GM12874 (cell line): ENCODE data around the gene MPIG6B.

Experiments
- CTCF ChIP-seq: IDR thresholded peaks from 2 replicates; pipeline ENCODE4 v1.5.1; 2011; ENCODE audit warnings: low read depth, mild to moderate bottlenecking, control low read depth, low read length, moderate library complexity; ENCODE audit not compliant: insufficient read depth

Gene MPIG6B

GRCh38 chr6:31749301-31750036 is 26.3 kb downstream of the MPIG6B start:
- TF ChIP-seq CTCF, result no peak

- no peak for TF ChIP-seq CTCF
Measured at GRCh38 chr6:31750411-31751022, 27.3 kb downstream of the MPIG6B start.

GRCh38 chr6:31752739-31753319 is 29.7 kb downstream of the MPIG6B start:
- no peak for TF ChIP-seq CTCF

GRCh38 chr6:31758281-31758680 is 35.1 kb downstream of the MPIG6B start:
- TF ChIP-seq CTCF, result no peak

GRCh38 chr6:31760790-31761189 is 37.6 kb downstream of the MPIG6B start:
- TF ChIP-seq CTCF, result no peak

GRCh38 chr6:31761343-31761742 is 38.2 kb downstream of the MPIG6B start:
- no peak for TF ChIP-seq CTCF

GRCh38 chr6:31762356-31762755 is 39.2 kb downstream of the MPIG6B start, which contains the start of gene SAPCD1:
Gene SAPCD1, plus strand, starts transcription at chr6:31762656. Its CDS starts 399 bp downstream, at chr6:31763055.
- no peak for TF ChIP-seq CTCF
